ENCODE results near the gene CASK. TPM values are rescaled to one million over a fixed set of nuclear protein-coding genes. Genes with fewer than 3 reads are reported as not detected.

CASK gene
- total RNA-seq, 1 donor from 2014 or later, result 41.0 TPM

DNA sequence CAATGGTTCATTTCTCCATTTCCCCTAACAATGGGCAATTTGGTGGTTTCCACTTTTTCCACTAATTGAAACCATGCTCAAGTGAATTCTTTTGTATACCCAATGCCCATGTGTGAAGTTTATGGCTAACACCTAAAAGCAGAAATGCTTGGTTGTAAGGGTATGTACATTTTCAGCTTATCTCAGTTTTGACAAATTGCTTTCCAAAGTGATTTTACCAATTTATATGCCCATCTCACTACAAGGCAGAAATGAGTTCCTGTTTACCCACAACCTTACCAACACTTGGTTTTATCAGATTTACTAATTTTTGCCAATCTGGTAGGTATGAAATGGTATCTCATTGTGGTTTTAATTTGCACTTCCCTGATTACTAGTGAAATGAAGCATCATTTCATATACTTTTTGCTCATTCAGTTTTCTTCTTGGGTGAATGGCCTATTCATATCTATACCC lies 219.8 kb downstream of the CASK start:
- H3K36me3 ChIP-seq, result no peaks in the 10 kb centered on the region
- intact Hi-C loops (cut with DNase I), result no loop called here
- TF ChIP-seq POLR2AphosphoS5 (IDR thresholded peaks at IDR 0.05; ENCODE audit: insufficient read depth in 1 of 2, low read depth in 1 of 2) (no peak), POLR2A (IDR thresholded peaks at IDR 0.05) (no peak)
- TF ChIP-seq, protein P1, sequence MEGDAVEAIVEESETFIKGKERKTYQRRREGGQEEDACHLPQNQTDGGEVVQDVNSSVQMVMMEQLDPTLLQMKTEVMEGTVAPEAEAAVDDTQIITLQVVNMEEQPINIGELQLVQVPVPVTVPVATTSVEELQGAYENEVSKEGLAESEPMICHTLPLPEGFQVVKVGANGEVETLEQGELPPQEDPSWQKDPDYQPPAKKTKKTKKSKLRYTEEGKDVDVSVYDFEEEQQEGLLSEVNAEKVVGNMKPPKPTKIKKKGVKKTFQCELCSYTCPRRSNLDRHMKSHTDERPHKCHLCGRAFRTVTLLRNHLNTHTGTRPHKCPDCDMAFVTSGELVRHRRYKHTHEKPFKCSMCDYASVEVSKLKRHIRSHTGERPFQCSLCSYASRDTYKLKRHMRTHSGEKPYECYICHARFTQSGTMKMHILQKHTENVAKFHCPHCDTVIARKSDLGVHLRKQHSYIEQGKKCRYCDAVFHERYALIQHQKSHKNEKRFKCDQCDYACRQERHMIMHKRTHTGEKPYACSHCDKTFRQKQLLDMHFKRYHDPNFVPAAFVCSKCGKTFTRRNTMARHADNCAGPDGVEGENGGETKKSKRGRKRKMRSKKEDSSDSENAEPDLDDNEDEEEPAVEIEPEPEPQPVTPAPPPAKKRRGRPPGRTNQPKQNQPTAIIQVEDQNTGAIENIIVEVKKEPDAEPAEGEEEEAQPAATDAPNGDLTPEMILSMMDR (IDR thresholded peaks at IDR 0.05), result no peak
- H3K9me3 ChIP-seq, result no peaks in the 10 kb centered on the region
- H3K27ac ChIP-seq, result no peak overlapping the region
- no peak overlapping the region for H3K4me3 ChIP-seq
- H3K27me3 ChIP-seq, result no peaks in the 10 kb centered on the region
- no peak for DNase-seq (ENCODE audit: extremely low spot score in 2 of 2)
- no peaks in the 10 kb centered on the region for H3K4me1 ChIP-seq

DNA sequence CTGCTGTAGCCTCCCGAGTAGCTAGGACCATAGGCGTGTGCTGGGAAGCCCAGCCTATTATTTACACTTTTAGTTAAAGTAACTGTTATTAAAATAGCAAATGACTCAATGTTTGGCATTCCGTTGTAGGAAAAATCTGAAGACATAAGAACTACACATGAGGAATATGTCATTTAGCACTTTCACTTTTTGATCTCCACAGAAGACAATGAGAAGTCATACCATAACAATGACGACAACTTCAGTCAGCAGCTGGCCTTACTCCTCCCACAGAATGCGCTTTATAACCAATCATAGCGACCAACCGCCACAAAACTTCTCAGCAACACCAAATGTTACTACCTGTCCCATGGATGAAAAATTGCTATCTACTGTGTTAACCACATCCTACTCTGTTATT lies 227.9 kb downstream of the CASK start:
- intact Hi-C loops (cut with DNase I), result no loop called here
- Histone ChIP-seq H3K4me3 (no peak overlapping the region), H3K9me3 (no peaks in the 10 kb centered on the region), H3K27ac (no peak overlapping the region), H3K4me1 (no peaks in the 10 kb centered on the region), H3K36me3 (no peaks in the 10 kb centered on the region), H3K27me3 (no peaks in the 10 kb centered on the region)
- TF ChIP-seq POLR2A (IDR thresholded peaks at IDR 0.05), result no peak
- DNase-seq (ENCODE audit: extremely low spot score in 2 of 2), result no peak

DNA sequence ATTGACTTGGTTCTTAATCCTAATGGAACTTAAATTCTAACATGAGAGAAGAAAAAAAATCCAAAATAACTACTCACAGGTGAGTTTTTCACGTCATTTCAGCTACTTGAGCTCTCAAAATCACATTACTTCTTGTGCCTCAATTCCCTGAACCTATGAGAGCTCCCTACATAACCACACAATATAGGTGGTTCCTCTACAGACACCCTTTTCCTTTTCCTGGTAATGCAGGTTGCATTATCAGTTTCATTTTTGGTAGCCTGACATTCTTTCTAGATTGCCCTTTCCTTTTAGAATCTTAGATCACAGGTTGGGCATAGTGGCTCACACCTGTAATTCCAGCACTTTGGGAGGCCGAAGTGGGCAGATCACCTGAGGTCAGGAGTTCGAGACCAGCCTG lies 230.3 kb downstream of the CASK start:
- intact Hi-C loops (cut with DNase I), result no loop called here
- TF ChIP-seq, protein P1 (IDR thresholded peaks at IDR 0.05), result no peak
- TF ChIP-seq POLR2AphosphoS5 (IDR thresholded peaks at IDR 0.05; ENCODE audit: insufficient read depth in 1 of 2, low read depth in 1 of 2) (no peak), POLR2A (IDR thresholded peaks at IDR 0.05) (no peak)
- no peaks in the 10 kb centered on the region for H3K36me3 ChIP-seq
- H3K4me1 ChIP-seq, result no peaks in the 10 kb centered on the region
- DNase-seq (ENCODE audit: extremely low spot score in 2 of 2), result no peak
- no peaks in the 10 kb centered on the region for H3K9me3 ChIP-seq
- H3K27ac ChIP-seq, result no peak overlapping the region
- H3K4me3 ChIP-seq, result no peak overlapping the region
- no peaks in the 10 kb centered on the region for H3K27me3 ChIP-seq

DNA sequence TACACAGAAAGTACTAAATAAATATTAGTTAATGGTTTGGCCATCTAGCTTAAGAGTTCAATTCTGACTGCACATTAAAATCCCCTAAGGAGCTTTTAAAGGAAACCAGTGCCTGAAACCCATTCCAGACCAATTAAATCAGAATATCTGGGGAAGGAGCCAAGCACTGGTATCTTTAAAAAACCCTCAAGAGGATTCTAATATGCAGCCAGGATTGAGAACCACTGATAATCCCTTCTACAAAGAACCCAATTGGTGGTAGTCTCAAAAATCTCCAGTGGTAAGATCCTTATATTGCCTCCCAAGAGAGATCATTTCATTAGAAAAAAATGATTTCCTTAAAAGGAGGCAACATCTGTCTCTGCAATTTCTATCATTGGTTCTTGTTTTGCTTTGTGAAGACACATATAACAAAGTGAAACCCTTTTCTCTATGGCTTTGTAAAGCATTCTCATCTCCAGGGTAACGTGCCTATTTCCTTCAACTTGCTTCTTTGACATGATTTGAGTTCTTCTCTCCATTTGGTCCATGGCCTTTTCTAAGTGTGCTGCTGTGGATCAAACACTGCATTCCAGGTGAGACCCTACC lies 231.1 kb downstream of the CASK start:
- H3K36me3 ChIP-seq, result no peaks in the 10 kb centered on the region
- no peak overlapping the region for H3K27ac ChIP-seq
- no peaks in the 10 kb centered on the region for H3K4me1 ChIP-seq
- intact Hi-C loops (cut with DNase I), result no loop called here
- TF ChIP-seq POLR2A (IDR thresholded peaks at IDR 0.05), result no peak
- no peak for TF ChIP-seq POLR2AphosphoS5 (IDR thresholded peaks at IDR 0.05; ENCODE audit: insufficient read depth in 1 of 2, low read depth in 1 of 2)
- TF ChIP-seq, protein P1 (IDR thresholded peaks at IDR 0.05), result no peak
- no peaks in the 10 kb centered on the region for H3K27me3 ChIP-seq
- no peak for DNase-seq (ENCODE audit: extremely low spot score in 2 of 2)
- H3K9me3 ChIP-seq, result no peaks in the 10 kb centered on the region
- H3K4me3 ChIP-seq, result no peak overlapping the region

DNA sequence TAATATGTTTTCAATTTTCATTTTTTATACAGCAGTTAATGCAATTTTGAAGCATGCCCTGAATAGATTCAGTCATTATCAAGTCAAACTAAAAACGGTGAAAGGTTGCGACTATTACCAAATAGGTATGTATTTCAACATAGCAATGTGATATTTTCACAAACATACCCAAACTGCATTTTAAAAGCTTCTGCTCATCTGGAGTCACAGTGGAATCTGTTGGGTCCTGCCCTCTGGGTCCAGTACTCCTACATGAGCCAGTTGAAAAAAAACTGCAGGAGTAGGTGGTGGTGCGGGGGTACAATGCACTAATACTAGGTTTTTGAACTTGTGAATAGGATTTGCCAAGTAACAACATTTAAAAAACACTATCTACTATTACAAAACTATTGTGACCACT lies 233.6 kb downstream of the CASK start:
- no peaks in the 10 kb centered on the region for H3K27me3 ChIP-seq
- TF ChIP-seq POLR2AphosphoS5 (IDR thresholded peaks at IDR 0.05; ENCODE audit: insufficient read depth in 1 of 2, low read depth in 1 of 2) (no peak), POLR2A (IDR thresholded peaks at IDR 0.05) (no peak)
- TF ChIP-seq, protein P1 (IDR thresholded peaks at IDR 0.05), result no peak
- H3K9me3 ChIP-seq, result no peaks in the 10 kb centered on the region
- H3K4me3 ChIP-seq, result no peak overlapping the region
- no peak for DNase-seq (ENCODE audit: extremely low spot score in 2 of 2)
- no peaks in the 10 kb centered on the region for H3K36me3 ChIP-seq
- intact Hi-C loops (cut with DNase I), result no loop called here
- H3K4me1 ChIP-seq, result no peaks in the 10 kb centered on the region
- H3K27ac ChIP-seq, result no peak overlapping the region
